Stimulated activated naive CD4-positive, alpha-beta T cell (primary cell): ENCODE results near the gene ARHGAP10.
"Not testable (repeated sequence)": the region's sequence is repeated elsewhere in the genome, so short reads cannot be mapped to it uniquely, and the experiment has no call there.

Experiments used
- DNase-seq, 6 experiments: peaks; one replicate each; lab custom pipeline; 2025; lab: John Stamatoyannopoulos, UW

Gene ARHGAP10

DNA sequence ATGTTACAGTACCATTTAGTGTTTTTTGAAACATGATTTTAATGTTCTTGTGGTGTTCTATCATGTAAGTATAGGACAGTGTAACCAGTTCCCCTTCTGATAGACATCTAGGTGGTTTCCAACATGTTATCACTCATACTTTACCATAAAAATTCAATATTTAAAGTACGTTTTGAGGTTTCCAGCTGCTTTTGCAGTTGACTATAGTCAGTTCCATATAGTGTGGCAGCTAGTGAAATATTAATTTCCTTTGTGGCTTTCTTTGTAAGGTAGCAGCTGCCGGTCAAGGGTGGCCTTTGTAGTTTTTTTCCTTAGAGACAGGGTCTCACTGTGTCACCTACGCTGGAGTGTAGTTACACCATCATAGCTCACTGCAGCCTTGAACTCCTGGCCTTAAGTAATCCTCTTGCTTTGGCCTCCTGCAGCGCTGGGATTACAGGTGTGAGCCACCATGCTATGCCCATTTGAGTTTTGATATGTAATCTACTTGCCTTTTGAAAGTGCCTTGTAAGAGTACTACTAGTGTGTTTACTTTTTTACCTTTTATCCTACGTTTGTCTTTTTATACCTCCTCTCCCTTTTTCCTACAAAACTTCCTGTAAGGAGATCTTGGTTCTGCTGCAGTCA, 63.0 kb downstream of the ARHGAP10 start:
- no peak for DNase-seq

DNA sequence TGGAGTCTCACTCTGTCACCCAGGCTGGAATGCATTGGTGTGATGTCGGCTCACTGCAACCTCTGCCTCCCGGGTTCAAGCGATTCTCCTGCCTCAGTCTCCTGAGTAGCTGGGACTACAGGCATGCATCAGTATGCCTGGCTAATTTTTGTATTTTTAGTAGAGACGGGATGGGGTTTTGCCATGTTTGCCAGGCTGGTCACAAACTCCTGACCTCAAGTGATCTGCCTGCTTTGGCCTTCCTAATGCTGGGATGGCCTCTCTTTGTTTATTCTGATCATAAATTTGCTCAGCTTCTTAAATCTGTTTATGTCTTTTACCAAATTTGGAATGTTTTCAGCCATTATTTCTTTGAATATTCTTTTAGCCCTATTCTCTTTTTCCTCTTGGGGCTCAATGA, 67.2 kb downstream of the ARHGAP10 start:
- not testable (repeated sequence) for DNase-seq

DNA sequence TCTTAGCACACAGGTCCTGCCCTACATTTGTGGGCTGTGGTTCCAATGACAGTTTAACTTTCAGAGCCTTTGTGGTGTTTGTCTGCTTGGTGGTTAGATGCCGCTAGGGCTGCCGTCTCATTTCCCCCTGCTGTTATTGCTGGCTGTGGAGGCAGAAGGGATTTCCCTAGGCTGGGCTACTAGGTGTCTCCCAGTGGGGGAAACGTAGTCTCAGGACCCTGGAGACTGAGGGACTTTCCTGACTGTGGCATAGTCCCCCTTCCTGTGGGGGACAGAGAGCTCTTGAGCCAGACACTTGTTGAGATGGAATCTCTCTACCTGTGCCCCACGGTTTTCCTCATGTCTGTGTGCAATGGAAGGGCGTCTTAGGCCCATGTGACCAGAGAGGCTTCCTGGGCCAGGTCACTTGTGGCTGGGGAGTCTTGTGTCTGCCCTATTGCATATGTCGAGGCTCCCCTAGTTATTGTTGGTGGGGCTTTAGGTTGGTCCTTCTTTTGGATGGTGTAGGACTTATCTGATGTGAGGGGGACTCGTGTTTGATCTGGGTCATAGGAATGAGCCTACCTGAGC, 68.2 kb downstream of the ARHGAP10 start:
- peak in 1 of 6 experiments; percentile 13 for DNase-seq

DNA sequence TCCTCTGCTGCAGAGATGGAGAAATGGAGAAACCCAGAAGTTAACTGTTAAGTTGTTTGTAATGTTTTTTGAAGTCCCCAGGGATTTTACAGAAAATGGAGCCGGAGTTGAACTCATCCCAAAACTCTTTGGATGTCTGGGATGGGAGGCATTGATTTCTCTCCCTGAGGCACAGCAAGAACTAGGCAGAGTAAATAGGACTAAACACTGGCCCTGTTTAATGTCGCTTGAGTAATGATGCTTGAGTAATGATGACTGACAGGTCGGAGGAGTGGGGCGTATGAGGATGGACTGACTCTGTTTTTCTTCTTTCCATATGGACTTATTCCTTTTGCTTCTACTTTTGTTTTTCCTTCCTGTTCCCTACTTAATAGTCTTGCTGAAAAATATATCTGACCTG, 69.9 kb downstream of the ARHGAP10 start:
- no peak for DNase-seq

DNA sequence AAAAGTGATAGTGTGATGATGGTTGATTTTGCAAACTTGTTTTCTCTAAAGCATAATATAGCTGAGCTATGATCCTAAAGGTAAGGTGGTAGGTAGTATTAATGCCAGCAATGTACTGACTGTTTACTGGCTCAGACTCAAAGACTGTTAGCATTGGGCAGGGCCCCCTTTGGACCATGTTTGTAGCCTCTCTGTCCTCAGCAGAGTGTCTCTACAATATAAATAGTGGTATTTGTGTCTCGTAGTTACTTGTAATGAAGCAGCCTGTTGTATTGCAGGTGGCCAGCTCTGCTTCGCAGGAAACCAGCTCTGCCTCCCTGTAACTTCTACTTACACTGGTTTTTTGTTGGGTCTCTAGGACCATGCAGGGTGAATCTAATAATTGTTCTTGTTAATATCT, 70.5 kb downstream of the ARHGAP10 start:
- no peak for DNase-seq

- DNase-seq = no peak
Measured at GRCh38 chr4:147805946-147806345, 74.1 kb downstream of the ARHGAP10 start.

DNA sequence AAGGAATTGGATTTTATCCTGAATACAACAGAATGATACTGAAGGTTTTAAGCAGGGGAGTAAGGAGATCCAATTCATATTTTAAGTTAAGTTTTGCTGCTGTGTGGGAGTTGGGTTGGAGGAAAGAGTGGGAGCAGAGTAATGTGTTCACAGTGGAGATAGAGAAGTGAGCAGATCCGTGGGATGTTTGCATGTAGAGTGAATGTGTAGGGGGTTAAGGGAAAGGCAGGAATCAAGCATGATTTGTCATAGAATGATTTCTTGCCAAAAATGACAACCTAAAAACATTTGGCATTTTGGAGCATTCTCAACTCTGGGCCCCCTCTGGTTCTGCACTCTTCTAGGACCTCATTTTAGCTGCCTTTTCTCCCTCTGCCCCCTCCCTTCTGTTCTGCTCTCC, 76.6 kb downstream of the ARHGAP10 start:
- DNase-seq = no peak

DNA sequence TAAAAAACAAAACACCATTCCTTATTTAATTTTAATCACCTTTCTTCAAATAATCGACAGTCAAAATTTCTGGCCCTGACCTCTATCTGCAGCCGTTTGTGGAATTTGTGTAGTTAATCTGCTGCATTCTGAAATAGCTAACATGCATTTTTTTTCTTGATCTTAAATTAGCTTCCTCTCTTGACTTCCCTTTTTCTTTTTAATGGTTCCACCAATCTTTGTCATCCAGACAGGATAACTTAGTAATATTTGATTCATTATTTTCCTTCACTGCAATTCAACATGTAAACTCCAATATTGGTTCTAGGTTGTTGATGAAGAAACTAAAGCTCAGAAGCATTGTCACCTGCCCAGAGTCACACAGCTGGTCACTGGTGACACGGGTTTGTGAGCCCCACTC, 77.3 kb downstream of the ARHGAP10 start:
- no peak for DNase-seq

DNA sequence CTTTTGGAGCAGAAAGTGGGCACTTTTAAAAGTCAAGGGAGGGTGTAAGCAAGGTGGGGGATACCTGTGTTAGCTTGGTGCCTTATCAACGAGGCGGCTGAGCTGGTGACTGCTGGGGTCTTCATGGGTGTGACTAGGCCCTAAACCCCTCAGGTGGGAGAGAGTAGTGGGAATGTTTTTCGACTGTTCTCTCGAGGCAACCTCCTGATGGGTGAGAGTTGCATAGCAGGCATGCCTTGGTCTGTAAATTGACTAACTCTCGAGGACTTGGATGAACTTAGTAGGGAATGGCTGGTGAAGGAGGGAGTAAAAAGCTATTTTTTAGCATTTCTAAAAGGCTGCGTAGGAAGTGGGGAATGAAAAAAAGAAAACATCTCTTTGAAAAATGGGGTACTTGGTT, 80.0 kb downstream of the ARHGAP10 start:
- no peak for DNase-seq

GRCh38 chr4:147813109-147813773, 81.4 kb downstream of the ARHGAP10 start:
- DNase-seq = no peak

DNA sequence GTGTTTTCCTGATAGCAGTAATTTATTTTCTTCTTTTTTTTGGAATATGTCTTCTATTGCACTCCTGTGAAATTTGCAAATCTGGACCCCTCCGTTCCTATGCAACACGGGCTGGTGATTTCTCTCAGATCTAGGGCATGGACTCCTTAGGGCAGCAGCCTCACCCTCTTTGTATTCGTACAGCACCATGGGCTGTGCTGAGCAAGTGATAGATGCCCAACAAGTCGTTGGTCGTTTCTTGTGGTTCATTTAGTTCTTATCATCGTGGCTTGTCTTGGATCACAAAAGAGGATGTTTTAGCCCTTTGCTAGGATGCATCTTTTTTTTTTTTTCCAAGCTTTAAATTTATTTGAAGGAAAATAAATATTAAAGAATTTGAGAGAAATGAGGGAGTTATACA, 82.1 kb downstream of the ARHGAP10 start:
- no peak for DNase-seq

- no peak for DNase-seq
Measured at GRCh38 chr4:147814376-147814775, 82.5 kb downstream of the ARHGAP10 start.

DNA sequence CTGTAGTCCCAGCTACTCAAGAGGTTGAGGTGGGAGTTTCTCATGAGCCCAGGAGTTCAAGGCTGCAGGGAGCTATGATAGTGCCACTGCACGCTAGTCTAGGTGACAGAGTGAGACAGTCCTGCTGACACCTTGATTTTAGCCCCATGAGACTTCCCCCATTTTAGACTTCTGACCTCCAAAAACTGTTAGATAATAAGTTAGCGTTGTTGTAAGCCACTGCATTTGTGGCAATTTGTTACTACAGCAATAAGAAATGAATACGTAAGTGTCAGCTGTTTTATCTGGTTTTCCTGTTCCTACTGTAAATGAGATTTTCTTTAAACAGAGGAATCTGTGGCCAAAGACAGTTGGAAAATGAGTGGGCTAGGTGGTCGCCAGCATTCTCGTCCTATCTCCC, 83.9 kb downstream of the ARHGAP10 start:
- DNase-seq = no peak

DNA sequence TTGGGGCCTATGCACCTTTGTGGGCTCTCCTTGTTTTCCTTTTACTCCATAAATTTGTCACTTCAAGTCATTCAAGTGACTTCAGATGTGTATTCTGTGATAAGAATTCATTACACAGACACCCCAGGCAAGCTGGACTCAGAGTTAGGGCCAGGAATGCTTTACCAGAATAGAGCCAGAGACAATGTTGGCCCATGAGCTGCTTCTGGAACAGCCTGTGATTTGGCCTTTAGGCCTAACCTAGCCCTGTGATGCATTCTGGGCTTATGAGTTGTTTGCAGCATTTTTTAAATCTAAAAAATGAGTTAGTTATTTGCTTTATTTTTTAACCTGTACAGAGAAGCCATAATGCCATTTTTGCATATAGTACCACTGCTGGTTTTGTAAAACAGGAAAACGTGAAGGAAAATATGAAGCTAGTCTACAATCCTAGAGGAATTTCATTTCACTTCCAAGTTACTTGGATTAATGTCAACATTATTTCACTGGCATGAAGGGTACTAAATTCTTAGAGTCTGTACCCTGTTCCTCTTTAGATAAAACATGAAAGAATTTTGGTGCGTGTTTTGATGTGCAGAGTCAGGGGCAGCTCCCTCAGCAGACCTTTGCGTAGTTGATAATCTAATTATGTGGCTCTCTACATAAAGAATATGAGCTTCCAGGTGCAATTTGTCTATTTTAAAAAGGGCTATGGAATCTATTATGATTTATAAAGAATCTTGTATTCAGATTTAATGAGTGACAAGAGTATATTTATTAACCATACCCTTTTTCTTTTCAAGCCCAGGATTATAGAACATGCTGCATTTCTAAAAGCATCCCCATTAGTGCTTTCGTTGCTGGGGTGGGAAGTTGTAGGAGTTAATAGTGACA, 84.7 kb downstream of the ARHGAP10 start:
- DNase-seq = no peak

DNA sequence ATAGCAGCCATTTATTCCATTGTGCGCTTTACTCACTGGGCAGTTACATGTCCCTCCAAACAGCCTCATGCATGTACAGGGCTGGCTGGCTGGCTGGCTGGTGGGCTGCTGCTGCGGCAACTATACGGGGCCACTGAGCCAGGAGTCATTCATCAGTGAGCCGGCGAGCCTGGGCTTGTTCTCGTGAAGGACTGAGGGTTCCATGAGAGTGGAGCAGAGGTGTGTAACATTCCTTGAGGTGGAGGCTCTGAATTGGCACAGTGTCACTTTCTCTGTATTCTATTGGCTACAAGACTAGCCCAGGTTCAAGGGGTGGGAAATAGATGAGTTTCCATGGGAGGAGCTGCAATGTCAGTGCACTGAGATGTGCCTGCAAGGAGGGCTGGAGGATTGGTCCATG, 89.1 kb downstream of the ARHGAP10 start:
- no peak for DNase-seq

DNA sequence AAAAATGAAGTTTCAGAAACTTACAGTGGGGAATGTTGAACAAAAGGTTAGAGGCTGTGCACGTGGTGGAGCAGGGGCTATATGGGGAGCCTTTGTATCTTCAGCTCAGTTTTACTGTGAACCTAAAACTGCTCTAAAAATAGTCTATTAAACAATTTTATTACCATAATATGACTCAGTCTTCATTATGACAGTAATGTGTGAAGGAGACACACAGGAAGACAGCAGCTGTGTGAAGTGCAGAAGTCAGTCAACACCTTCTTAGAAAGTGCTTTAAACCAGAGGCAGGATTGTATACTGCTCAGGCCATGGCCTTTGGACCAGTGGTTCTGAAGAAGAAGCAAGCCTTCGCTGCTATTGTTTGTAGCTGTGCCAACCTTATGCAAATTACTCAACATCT, 89.7 kb downstream of the ARHGAP10 start:
- DNase-seq = no peak

GRCh38 chr4:147822128-147822527, 90.2 kb downstream of the ARHGAP10 start:
- no peak for DNase-seq

GRCh38 chr4:147823130-147823529, 91.2 kb downstream of the ARHGAP10 start:
- DNase-seq = no peak

- DNase-seq = no peak
Measured at GRCh38 chr4:147824316-147824715, 92.4 kb downstream of the ARHGAP10 start.

DNA sequence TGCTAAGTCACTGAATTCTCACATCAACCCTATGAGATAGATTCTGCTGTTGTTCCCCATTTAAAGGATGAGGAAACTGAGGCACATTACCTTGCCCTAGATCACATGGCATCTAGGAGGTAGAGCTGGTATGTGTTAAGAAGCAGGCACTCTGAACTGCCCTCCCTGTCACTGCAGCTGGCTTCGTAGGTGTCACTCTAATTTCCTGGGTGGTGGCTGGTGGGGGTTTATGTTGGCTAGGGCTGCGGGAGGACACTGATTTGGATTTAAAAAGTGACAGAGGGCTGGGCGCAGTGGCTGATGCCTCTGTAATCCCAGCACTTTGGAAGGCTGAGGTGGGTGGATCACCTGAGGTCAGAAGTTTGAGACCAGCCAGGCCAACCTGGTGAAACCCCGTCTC, 93.0 kb downstream of the ARHGAP10 start:
- no peak for DNase-seq

DNA sequence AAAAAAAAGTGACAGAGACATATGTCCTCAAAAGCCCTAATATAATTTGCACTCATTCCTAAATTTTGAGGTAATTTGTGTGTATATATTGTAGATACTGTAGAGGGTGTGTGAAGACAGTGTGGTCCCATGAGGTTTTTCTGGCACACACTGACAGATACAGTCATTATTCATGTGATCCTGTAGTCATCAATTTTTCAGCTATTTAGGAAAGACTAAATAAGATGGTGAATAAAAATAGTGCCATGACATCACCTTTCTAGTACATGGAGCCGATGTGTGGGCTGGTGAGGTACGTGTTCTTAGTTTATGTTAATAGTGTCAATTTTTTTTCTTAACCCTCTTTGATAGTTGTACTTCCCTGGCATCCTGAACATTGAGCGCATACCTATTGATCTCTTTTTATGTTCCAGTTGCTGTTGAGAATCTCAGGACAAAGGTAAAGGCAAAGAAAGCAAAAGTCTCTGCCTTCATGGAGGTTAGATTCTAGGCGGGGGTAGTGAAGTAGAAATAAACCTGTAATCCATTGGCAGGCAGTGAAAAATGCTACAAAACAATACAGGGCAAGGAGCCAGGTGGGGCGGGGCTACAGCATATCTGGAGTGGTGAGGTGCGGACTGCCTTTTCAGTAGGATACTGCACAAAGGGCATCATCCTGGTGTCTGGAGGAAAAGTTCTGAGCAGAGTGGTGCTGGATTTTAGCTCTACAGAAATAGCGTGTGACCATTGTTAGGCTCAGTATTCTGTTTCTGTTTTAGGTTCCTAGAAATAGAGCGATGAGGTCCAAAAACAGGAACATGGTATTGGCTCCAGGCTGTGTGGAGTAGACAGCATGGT, 93.8 kb downstream of the ARHGAP10 start:
- no peak for DNase-seq

- no peak for DNase-seq
Measured at GRCh38 chr4:147826288-147826646, 94.4 kb downstream of the ARHGAP10 start.
